H1 (cell line): ENCODE measurements around the gene PPFIBP2. TPM values are rescaled to one million over a fixed set of nuclear protein-coding genes. Genes with fewer than 3 reads are reported as not detected.

Experiments used
- CHD2 ChIP-seq: IDR thresholded peaks from 2 replicates; pipeline ENCODE4 v1.6.1; 2012; ENCODE audit warnings: low read length, improper control_type of control experiment
- GTF2F1 ChIP-seq: IDR thresholded peaks from 2 replicates; pipeline ENCODE4 v1.6.1; 2012; ENCODE audit warnings: low read depth, low read length, improper control_type of control experiment, borderline replicate concordance
- SIN3A ChIP-seq, 2 experiments: IDR thresholded peaks in 1 of 2; conservative IDR thresholded peaks in 1 of 2; 2 replicates each; pipeline ENCODE4 v1.6.1; 2011 to 2012; ENCODE audit warnings: low read length in 2 of 2, improper control_type of control experiment in 1 of 2, low read depth in 1 of 2, mild to moderate bottlenecking in 1 of 2
- TCF12 ChIP-seq: IDR thresholded peaks from 2 replicates; pipeline ENCODE4 v1.6.1; 2011; ENCODE audit warnings: low read depth, mild to moderate bottlenecking, low read length
- polyA plus RNA-seq, 7 experiments: library from polyadenylated mRNA; depleted of rRNA in 3 of 7; stranded (reverse) in 5 of 7; unstranded in 2 of 7; fragments of >200 nt in 5 of 7; fragments of 200-250 nt in 2 of 7; gene quantifications; 1 replicate in 5 of 7; 2 replicates in 1 of 7; 4 replicates in 1 of 7; pipeline versions ENCODE4 v1.2.1 to v1.2.3, GENCODE V29; 2011 to 2013; ENCODE audit warnings: missing spikeins in 2 of 7, mixed read lengths in 2 of 7
- total RNA-seq: library from RNA; stranded (reverse); fragmentation: NEBNext Ultra II Directional; extraction: Animal tissue kit (Norgen Biotek cat#: 25700); gene quantifications from 2 replicates; pipeline ENCODE4 v1.2.1, GENCODE V29; 2021
- TF ChIP-seq, protein P1 (sequence below): fragments of 300-600 bp; sonication (generic); IDR thresholded peaks from 2 replicates; pipeline ENCODE4 v1.7.1; 2012; ENCODE audit warnings: low read length, moderate library complexity, mild to moderate bottlenecking, inconsistent platforms; ENCODE audit not compliant: insufficient replicate concordance
- TF ChIP-seq, protein P2 (sequence below): IDR thresholded peaks from 2 replicates; pipeline ENCODE4 v1.6.1; 2012; ENCODE audit warnings: inconsistent platforms
- TF ChIP-seq, protein P3 (sequence below): IDR thresholded peaks from 2 replicates; pipeline ENCODE4 v1.6.1; 2011; ENCODE audit warnings: low read length, improper control_type of control experiment

Gene PPFIBP2
- total and polyA plus RNA-seq, 2 of the 8 experiments (the other 6 are each of a cell fraction or from before 2014, with no cell fraction given): 5.5 to 9.8 TPM

DNA sequence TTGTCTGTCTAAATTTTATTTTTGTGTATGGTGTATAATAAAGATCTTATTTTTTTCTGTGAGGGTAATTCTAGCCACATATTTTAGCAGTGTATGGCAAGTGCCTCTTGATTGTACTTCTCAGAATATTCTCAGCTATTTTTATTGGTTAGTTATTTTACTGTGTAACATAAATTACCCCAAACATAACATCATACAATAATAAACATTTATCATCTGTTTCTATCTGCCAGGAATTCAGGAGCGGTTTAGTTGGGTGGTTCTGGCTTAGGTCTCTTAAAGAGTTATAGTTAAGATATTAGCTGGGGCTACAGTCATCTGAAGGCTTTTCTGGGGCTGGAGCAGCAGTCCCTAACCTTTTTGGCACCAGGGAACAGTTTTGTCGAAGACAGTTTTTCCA is 47.8 kb downstream of the PPFIBP2 start (continued):
- TF ChIP-seq, protein P1, sequence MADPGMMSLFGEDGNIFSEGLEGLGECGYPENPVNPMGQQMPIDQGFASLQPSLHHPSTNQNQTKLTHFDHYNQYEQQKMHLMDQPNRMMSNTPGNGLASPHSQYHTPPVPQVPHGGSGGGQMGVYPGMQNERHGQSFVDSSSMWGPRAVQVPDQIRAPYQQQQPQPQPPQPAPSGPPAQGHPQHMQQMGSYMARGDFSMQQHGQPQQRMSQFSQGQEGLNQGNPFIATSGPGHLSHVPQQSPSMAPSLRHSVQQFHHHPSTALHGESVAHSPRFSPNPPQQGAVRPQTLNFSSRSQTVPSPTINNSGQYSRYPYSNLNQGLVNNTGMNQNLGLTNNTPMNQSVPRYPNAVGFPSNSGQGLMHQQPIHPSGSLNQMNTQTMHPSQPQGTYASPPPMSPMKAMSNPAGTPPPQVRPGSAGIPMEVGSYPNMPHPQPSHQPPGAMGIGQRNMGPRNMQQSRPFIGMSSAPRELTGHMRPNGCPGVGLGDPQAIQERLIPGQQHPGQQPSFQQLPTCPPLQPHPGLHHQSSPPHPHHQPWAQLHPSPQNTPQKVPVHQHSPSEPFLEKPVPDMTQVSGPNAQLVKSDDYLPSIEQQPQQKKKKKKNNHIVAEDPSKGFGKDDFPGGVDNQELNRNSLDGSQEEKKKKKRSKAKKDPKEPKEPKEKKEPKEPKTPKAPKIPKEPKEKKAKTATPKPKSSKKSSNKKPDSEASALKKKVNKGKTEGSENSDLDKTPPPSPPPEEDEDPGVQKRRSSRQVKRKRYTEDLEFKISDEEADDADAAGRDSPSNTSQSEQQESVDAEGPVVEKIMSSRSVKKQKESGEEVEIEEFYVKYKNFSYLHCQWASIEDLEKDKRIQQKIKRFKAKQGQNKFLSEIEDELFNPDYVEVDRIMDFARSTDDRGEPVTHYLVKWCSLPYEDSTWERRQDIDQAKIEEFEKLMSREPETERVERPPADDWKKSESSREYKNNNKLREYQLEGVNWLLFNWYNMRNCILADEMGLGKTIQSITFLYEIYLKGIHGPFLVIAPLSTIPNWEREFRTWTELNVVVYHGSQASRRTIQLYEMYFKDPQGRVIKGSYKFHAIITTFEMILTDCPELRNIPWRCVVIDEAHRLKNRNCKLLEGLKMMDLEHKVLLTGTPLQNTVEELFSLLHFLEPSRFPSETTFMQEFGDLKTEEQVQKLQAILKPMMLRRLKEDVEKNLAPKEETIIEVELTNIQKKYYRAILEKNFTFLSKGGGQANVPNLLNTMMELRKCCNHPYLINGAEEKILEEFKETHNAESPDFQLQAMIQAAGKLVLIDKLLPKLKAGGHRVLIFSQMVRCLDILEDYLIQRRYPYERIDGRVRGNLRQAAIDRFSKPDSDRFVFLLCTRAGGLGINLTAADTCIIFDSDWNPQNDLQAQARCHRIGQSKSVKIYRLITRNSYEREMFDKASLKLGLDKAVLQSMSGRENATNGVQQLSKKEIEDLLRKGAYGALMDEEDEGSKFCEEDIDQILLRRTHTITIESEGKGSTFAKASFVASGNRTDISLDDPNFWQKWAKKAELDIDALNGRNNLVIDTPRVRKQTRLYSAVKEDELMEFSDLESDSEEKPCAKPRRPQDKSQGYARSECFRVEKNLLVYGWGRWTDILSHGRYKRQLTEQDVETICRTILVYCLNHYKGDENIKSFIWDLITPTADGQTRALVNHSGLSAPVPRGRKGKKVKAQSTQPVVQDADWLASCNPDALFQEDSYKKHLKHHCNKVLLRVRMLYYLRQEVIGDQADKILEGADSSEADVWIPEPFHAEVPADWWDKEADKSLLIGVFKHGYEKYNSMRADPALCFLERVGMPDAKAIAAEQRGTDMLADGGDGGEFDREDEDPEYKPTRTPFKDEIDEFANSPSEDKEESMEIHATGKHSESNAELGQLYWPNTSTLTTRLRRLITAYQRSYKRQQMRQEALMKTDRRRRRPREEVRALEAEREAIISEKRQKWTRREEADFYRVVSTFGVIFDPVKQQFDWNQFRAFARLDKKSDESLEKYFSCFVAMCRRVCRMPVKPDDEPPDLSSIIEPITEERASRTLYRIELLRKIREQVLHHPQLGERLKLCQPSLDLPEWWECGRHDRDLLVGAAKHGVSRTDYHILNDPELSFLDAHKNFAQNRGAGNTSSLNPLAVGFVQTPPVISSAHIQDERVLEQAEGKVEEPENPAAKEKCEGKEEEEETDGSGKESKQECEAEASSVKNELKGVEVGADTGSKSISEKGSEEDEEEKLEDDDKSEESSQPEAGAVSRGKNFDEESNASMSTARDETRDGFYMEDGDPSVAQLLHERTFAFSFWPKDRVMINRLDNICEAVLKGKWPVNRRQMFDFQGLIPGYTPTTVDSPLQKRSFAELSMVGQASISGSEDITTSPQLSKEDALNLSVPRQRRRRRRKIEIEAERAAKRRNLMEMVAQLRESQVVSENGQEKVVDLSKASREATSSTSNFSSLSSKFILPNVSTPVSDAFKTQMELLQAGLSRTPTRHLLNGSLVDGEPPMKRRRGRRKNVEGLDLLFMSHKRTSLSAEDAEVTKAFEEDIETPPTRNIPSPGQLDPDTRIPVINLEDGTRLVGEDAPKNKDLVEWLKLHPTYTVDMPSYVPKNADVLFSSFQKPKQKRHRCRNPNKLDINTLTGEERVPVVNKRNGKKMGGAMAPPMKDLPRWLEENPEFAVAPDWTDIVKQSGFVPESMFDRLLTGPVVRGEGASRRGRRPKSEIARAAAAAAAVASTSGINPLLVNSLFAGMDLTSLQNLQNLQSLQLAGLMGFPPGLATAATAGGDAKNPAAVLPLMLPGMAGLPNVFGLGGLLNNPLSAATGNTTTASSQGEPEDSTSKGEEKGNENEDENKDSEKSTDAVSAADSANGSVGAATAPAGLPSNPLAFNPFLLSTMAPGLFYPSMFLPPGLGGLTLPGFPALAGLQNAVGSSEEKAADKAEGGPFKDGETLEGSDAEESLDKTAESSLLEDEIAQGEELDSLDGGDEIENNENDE: no peak
- TF ChIP-seq, protein P2, sequence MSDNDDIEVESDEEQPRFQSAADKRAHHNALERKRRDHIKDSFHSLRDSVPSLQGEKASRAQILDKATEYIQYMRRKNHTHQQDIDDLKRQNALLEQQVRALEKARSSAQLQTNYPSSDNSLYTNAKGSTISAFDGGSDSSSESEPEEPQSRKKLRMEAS: no peak
- no peak for TF ChIP-seq TCF12
- TF ChIP-seq, protein P3, sequence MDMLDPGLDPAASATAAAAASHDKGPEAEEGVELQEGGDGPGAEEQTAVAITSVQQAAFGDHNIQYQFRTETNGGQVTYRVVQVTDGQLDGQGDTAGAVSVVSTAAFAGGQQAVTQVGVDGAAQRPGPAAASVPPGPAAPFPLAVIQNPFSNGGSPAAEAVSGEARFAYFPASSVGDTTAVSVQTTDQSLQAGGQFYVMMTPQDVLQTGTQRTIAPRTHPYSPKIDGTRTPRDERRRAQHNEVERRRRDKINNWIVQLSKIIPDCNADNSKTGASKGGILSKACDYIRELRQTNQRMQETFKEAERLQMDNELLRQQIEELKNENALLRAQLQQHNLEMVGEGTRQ: no peak
- TF ChIP-seq GTF2F1: no peak
- TF ChIP-seq CHD2: no peak
- no peak for TF ChIP-seq SIN3A (conservative IDR thresholded peaks at IDR 0.05 in 1 of 2, IDR thresholded peaks at IDR 0.05 in 1 of 2; ENCODE audit: low read depth in 1 of 2, low read length in 2 of 2)
